ENCODE measurements around the gene TRAF1.

Gene TRAF1

GRCh38 chr9:120911295-120911837 is 15.2 kb downstream of the TRAF1 start:
- in situ Hi-C loops (cut with HindIII; ENCODE audit: low sequenced_read_pairs), result no loop called here

GRCh38 chr9:120910643-120911042 is 16.0 kb downstream of the TRAF1 start:
- in situ Hi-C loops (cut with HindIII; ENCODE audit: low sequenced_read_pairs), result no loop called here

GRCh38 chr9:120909904-120910303 is 16.7 kb downstream of the TRAF1 start:
- in situ Hi-C loops (cut with HindIII; ENCODE audit: low sequenced_read_pairs), result no loop called here

- in situ Hi-C loops (cut with HindIII; ENCODE audit: low sequenced_read_pairs), result no loop called here
Observed at GRCh38 chr9:120905315-120906164, 21.1 kb downstream of the TRAF1 start.

GRCh38 chr9:120904978-120905301 is 21.7 kb downstream of the TRAF1 start:
- in situ Hi-C loops (cut with HindIII; ENCODE audit: low sequenced_read_pairs), result no loop called here

- in situ Hi-C loops (cut with HindIII; ENCODE audit: low sequenced_read_pairs), result no loop called here
Observed at GRCh38 chr9:120904061-120904977, 22.3 kb downstream of the TRAF1 start.

GRCh38 chr9:120902569-120903535 is 23.7 kb downstream of the TRAF1 start:
- in situ Hi-C loops (cut with HindIII; ENCODE audit: low sequenced_read_pairs), result no loop called here

GRCh38 chr9:120901755-120902568 is 24.6 kb downstream of the TRAF1 start:
- in situ Hi-C loops (cut with HindIII; ENCODE audit: low sequenced_read_pairs), result no loop called here

GRCh38 chr9:120900824-120901223 is 25.8 kb downstream of the TRAF1 start:
- in situ Hi-C loops (cut with HindIII; ENCODE audit: low sequenced_read_pairs), result no loop called here

GRCh38 chr9:120899490-120900068 is 27.0 kb downstream of the TRAF1 start:
- in situ Hi-C loops (cut with HindIII; ENCODE audit: low sequenced_read_pairs), result no loop called here

GRCh38 chr9:120898396-120898795 is 28.2 kb downstream of the TRAF1 start:
- in situ Hi-C loops (cut with HindIII; ENCODE audit: low sequenced_read_pairs), result no loop called here

- in situ Hi-C loops (cut with HindIII; ENCODE audit: low sequenced_read_pairs), result no loop called here
Observed at GRCh38 chr9:120895951-120896350, 30.6 kb downstream of the TRAF1 start.

GRCh38 chr9:120894321-120895148 is 32.1 kb downstream of the TRAF1 start:
- in situ Hi-C loops (cut with HindIII; ENCODE audit: low sequenced_read_pairs), result no loop called here

- in situ Hi-C loops (cut with HindIII; ENCODE audit: low sequenced_read_pairs), result no loop called here
Observed at GRCh38 chr9:120893611-120894307, 32.8 kb downstream of the TRAF1 start.

GRCh38 chr9:120892748-120893610 is 33.6 kb downstream of the TRAF1 start:
- in situ Hi-C loops (cut with HindIII; ENCODE audit: low sequenced_read_pairs), result no loop called here

- in situ Hi-C loops (cut with HindIII; ENCODE audit: low sequenced_read_pairs), result no loop called here
Observed at GRCh38 chr9:120891884-120892747, 34.5 kb downstream of the TRAF1 start.
